ENCODE data around the gene UTF1.

GRCh38 chr10:133211959-133212852 is 17.8 kb upstream of the UTF1 start:
- TF ChIP-seq CTCF (IDR thresholded peaks at IDR 0.05 in 8 of 11, conservative IDR thresholded peaks at IDR 0.05 in 3 of 11) (no peak), POLR2A (IDR thresholded peaks at IDR 0.05) (no peak), POLR2AphosphoS5 (IDR thresholded peaks at IDR 0.05) (no peak)
